Mesendoderm (in vitro differentiated cells): ENCODE measurements around the gene CEACAM21.

Experiments used
- DNase-seq: peaks from one replicate; pipeline ENCODE4 v3.0.0; 2013
- H2AK5ac ChIP-seq: 2 replicates; pipeline ENCODE4 v1.6.1; 2013; ENCODE audit warnings: low read length, inconsistent platforms
- H2BK120ac ChIP-seq: 2 replicates; pipeline ENCODE4 v1.6.1; 2013; ENCODE audit warnings: low read depth, mild to moderate bottlenecking, low read length, moderate library complexity, mixed read lengths
- H2BK15ac ChIP-seq: replicated peaks from 2 replicates; pipeline ENCODE4 v1.6.1; 2013; ENCODE audit warnings: low read depth, mild to moderate bottlenecking, moderate library complexity
- H2BK5ac ChIP-seq: 2 replicates; pipeline ENCODE4 v1.6.1; 2013; ENCODE audit warnings: low read length, inconsistent platforms
- H3K18ac ChIP-seq: 2 replicates; pipeline ENCODE4 v1.6.1; 2013; ENCODE audit warnings: mild to moderate bottlenecking, low read length, mixed read lengths
- H3K23ac ChIP-seq: one replicate; pipeline ENCODE4 v1.6.1; 2013; ENCODE audit warnings: low read length
- H3K27ac ChIP-seq: 2 replicates; pipeline ENCODE4 v1.5.1; 2013; ENCODE audit warnings: low read depth, mild to moderate bottlenecking, inconsistent platforms, low read length, moderate library complexity
- H3K27me3 ChIP-seq: 2 replicates; pipeline ENCODE4 v1.6.1; 2013; ENCODE audit warnings: low read length, control low read depth, mild to moderate bottlenecking, inconsistent platforms; ENCODE audit not compliant: insufficient read depth, poor library complexity
- H3K36me3 ChIP-seq: 2 replicates; pipeline ENCODE4 v1.6.1; 2013; ENCODE audit warnings: low read length, inconsistent platforms; ENCODE audit not compliant: control insufficient read depth, insufficient read depth
- H3K4ac ChIP-seq: one replicate; pipeline ENCODE4 v1.6.1; 2013; ENCODE audit warnings: low read depth, mild to moderate bottlenecking, low read length, moderate library complexity
- H3K4me1 ChIP-seq: 2 replicates; pipeline ENCODE4 v1.6.1; 2013; ENCODE audit warnings: low read depth, low read length, inconsistent platforms; ENCODE audit not compliant: control insufficient read depth
- H3K4me2 ChIP-seq: 2 replicates; pipeline ENCODE4 v1.6.1; 2013; ENCODE audit warnings: low read length
- H3K4me3 ChIP-seq: 2 replicates; pipeline ENCODE4 v1.5.1; 2013; ENCODE audit warnings: mild to moderate bottlenecking, low read length
- H3K56ac ChIP-seq: one replicate; pipeline ENCODE4 v1.6.1; 2013; ENCODE audit warnings: low read length
- H3K79me1 ChIP-seq: 2 replicates; pipeline ENCODE4 v1.6.1; 2013; ENCODE audit warnings: low read length, inconsistent platforms
- H3K79me2 ChIP-seq: 2 replicates; pipeline ENCODE4 v1.6.1; 2013; ENCODE audit warnings: mild to moderate bottlenecking, low read length; ENCODE audit not compliant: control insufficient read depth, insufficient read depth
- H3K9ac ChIP-seq: 2 replicates; pipeline ENCODE4 v1.6.1; 2013; ENCODE audit warnings: low read length, inconsistent platforms
- H4K5ac ChIP-seq: one replicate; pipeline ENCODE4 v1.6.1; 2013; ENCODE audit warnings: low read length
- H4K8ac ChIP-seq: one replicate; pipeline ENCODE4 v1.6.1; 2013; ENCODE audit warnings: low read depth, mild to moderate bottlenecking, control low read depth, low read length, moderate library complexity
- WGBS: extraction: QIAGEN DNeasy Blood & Tissue Kit; methylation state at CpG from one replicate; pipeline ENCODE4 v1.1.7; 2013; ENCODE audit warnings: low lambda C conversion rate, missing lambda C conversion rate; ENCODE audit not compliant: insufficient coverage; ENCODE audit errors: extremely low coverage; 5-methylcytosine and 5-hydroxymethylcytosine counted together

The CEACAM21 gene

GRCh38 chr19:41546961-41547360 lies 29.0 kb upstream of the CEACAM21 start:
- H3K9ac ChIP-seq: no peak overlapping the region
- no peaks in the 10 kb centered on the region for H3K79me1 ChIP-seq
- no peak overlapping the region for H2BK15ac ChIP-seq
- WGBS: no CpG with 5 or more reads among the region's 4 CpGs
- H3K36me3 ChIP-seq: no peaks in the 10 kb centered on the region
- no peak overlapping the region for H3K18ac ChIP-seq
- H3K79me2 ChIP-seq: no peaks in the 10 kb centered on the region
- H2AK5ac ChIP-seq: no peak overlapping the region
- H2BK120ac ChIP-seq: no peak overlapping the region
- H3K4ac ChIP-seq: no peak overlapping the region
- H3K4me1 ChIP-seq: no peaks in the 10 kb centered on the region
- no peak overlapping the region for H4K8ac ChIP-seq
- H3K4me3 ChIP-seq: no peak overlapping the region
- H2BK5ac ChIP-seq: no peak overlapping the region
- no peak overlapping the region for H3K4me2 ChIP-seq
- H4K5ac ChIP-seq: no peak overlapping the region
- no peak for DNase-seq
- no peak overlapping the region for H3K27ac ChIP-seq
- no peaks in the 10 kb centered on the region for H3K27me3 ChIP-seq
- H3K56ac ChIP-seq: no peak overlapping the region
- H3K23ac ChIP-seq: no peak overlapping the region

GRCh38 chr19:41547569-41547968 lies 28.4 kb upstream of the CEACAM21 start:
- WGBS: no CpG with 5 or more reads among the region's 2 CpGs
- no peak for DNase-seq
- H3K4me3 ChIP-seq: no peak overlapping the region
- no peak overlapping the region for H2AK5ac ChIP-seq
- no peaks in the 10 kb centered on the region for H3K79me1 ChIP-seq
- no peak overlapping the region for H4K5ac ChIP-seq
- H2BK120ac ChIP-seq: no peak overlapping the region
- no peak overlapping the region for H3K4me2 ChIP-seq
- no peak overlapping the region for H4K8ac ChIP-seq
- H3K79me2 ChIP-seq: no peaks in the 10 kb centered on the region
- H3K27me3 ChIP-seq: no peaks in the 10 kb centered on the region
- no peak overlapping the region for H3K23ac ChIP-seq
- H3K4me1 ChIP-seq: no peaks in the 10 kb centered on the region
- H3K56ac ChIP-seq: no peak overlapping the region
- H3K27ac ChIP-seq: no peak overlapping the region
- H3K9ac ChIP-seq: no peak overlapping the region
- no peaks in the 10 kb centered on the region for H3K36me3 ChIP-seq
- no peak overlapping the region for H3K18ac ChIP-seq
- no peak overlapping the region for H2BK5ac ChIP-seq
- no peak overlapping the region for H2BK15ac ChIP-seq
- no peak overlapping the region for H3K4ac ChIP-seq

- Histone ChIP-seq H3K27me3 (no peaks in the 10 kb centered on the region), H3K4ac (no peak overlapping the region), H3K18ac (no peak overlapping the region), H4K5ac (no peak overlapping the region), H3K4me2 (no peak overlapping the region), H2BK120ac (no peak overlapping the region), H2BK5ac (no peak overlapping the region), H3K56ac (no peak overlapping the region), H3K36me3 (no peaks in the 10 kb centered on the region), H3K4me3 (no peak overlapping the region), H3K9ac (no peak overlapping the region), H3K79me2 (no peaks in the 10 kb centered on the region), H3K79me1 (no peaks in the 10 kb centered on the region), H2AK5ac (no peak overlapping the region), H3K4me1 (no peaks in the 10 kb centered on the region), H2BK15ac (no peak overlapping the region), H3K27ac (no peak overlapping the region), H4K8ac (no peak overlapping the region), H3K23ac (no peak overlapping the region)
- no CpG with 5 or more reads among the region's 4 CpGs for WGBS
- DNase-seq: no peak
Measured at GRCh38 chr19:41548047-41548446, 27.9 kb upstream of the CEACAM21 start.

GRCh38 chr19:41548954-41549688 lies 26.8 kb upstream of the CEACAM21 start:
- H3K27me3 ChIP-seq: no peaks in the 10 kb centered on the region
- peak overlapping the region; percentile 71 for H3K27ac ChIP-seq
- H2BK5ac ChIP-seq: no peak overlapping the region
- no CpG with 5 or more reads among the region's 9 CpGs for WGBS
- no peak overlapping the region for H3K9ac ChIP-seq
- no peak overlapping the region for H4K8ac ChIP-seq
- DNase-seq: peak; percentile 79
- H2AK5ac ChIP-seq: no peak overlapping the region
- H2BK15ac ChIP-seq: no peak overlapping the region
- no peak overlapping the region for H3K4me2 ChIP-seq
- no peak overlapping the region for H3K18ac ChIP-seq
- H3K56ac ChIP-seq: no peak overlapping the region
- H4K5ac ChIP-seq: no peak overlapping the region
- H3K23ac ChIP-seq: no peak overlapping the region
- no peaks in the 10 kb centered on the region for H3K4me1 ChIP-seq
- H3K36me3 ChIP-seq: no peaks in the 10 kb centered on the region
- no peaks in the 10 kb centered on the region for H3K79me2 ChIP-seq
- H2BK120ac ChIP-seq: no peak overlapping the region
- H3K4ac ChIP-seq: no peak overlapping the region
- H3K4me3 ChIP-seq: no peak overlapping the region
- no peaks in the 10 kb centered on the region for H3K79me1 ChIP-seq

GRCh38 chr19:41549884-41550283 lies 26.1 kb upstream of the CEACAM21 start:
- Histone ChIP-seq H4K8ac (no peak overlapping the region), H3K27me3 (no peaks in the 10 kb centered on the region), H2AK5ac (no peak overlapping the region), H3K4ac (no peak overlapping the region), H3K4me3 (no peak overlapping the region), H3K79me2 (no peaks in the 10 kb centered on the region), H3K23ac (no peak overlapping the region), H3K79me1 (no peaks in the 10 kb centered on the region), H3K9ac (no peak overlapping the region), H3K56ac (no peak overlapping the region), H2BK15ac (no peak overlapping the region), H3K18ac (no peak overlapping the region), H2BK5ac (no peak overlapping the region), H3K4me2 (no peak overlapping the region), H3K4me1 (no peaks in the 10 kb centered on the region), H3K27ac (peak overlapping the region; percentile 17), H2BK120ac (no peak overlapping the region), H3K36me3 (no peaks in the 10 kb centered on the region), H4K5ac (no peak overlapping the region)
- DNase-seq: no peak
- WGBS: no CpG with 5 or more reads among the region's 5 CpGs

GRCh38 chr19:41551212-41551610 lies 24.8 kb upstream of the CEACAM21 start:
- Histone ChIP-seq H3K79me2 (no peaks in the 10 kb centered on the region), H3K4me1 (no peaks in the 10 kb centered on the region), H4K5ac (no peak overlapping the region), H3K36me3 (no peaks in the 10 kb centered on the region), H3K18ac (no peak overlapping the region), H3K9ac (no peak overlapping the region), H3K79me1 (no peaks in the 10 kb centered on the region), H3K27ac (no peak overlapping the region), H4K8ac (no peak overlapping the region), H3K4ac (no peak overlapping the region), H2BK15ac (no peak overlapping the region), H3K4me3 (no peak overlapping the region), H2AK5ac (no peak overlapping the region), H3K56ac (no peak overlapping the region), H3K27me3 (no peaks in the 10 kb centered on the region), H3K4me2 (no peak overlapping the region), H2BK120ac (no peak overlapping the region), H2BK5ac (no peak overlapping the region), H3K23ac (no peak overlapping the region)
- no CpG with 5 or more reads among the region's 9 CpGs for WGBS
- DNase-seq: no peak
